GM06990 (cell line): ENCODE data around the gene FERMT2.

Experiments
- DNase-seq: peaks from one replicate; pipeline ENCODE4 v3.0.0-alpha.2; 2011; ENCODE audit not compliant: insufficient read length; ENCODE audit errors: extremely low read depth
- H3K27me3 ChIP-seq: replicated peaks from 2 replicates; pipeline ENCODE4 v1.6.0; 2011; ENCODE audit warnings: low read length; ENCODE audit not compliant: control insufficient read depth, insufficient read depth
- H3K36me3 ChIP-seq: 2 replicates; pipeline ENCODE4 v1.5.1; 2011; ENCODE audit warnings: low read length; ENCODE audit not compliant: control insufficient read depth, insufficient read depth
- H3K4me3 ChIP-seq: replicated peaks from 2 replicates; pipeline ENCODE4 v1.5.1; 2011; ENCODE audit warnings: low read depth, mild to moderate bottlenecking, control low read depth, low read length
- TF ChIP-seq, protein P1 (sequence below): IDR thresholded peaks from 2 replicates; pipeline ENCODE4 v1.5.1; 2011; ENCODE audit warnings: low read length, control low read depth, mild to moderate bottlenecking, inconsistent platforms; ENCODE audit not compliant: insufficient read depth, poor library complexity, severe bottlenecking

The FERMT2 gene

DNA sequence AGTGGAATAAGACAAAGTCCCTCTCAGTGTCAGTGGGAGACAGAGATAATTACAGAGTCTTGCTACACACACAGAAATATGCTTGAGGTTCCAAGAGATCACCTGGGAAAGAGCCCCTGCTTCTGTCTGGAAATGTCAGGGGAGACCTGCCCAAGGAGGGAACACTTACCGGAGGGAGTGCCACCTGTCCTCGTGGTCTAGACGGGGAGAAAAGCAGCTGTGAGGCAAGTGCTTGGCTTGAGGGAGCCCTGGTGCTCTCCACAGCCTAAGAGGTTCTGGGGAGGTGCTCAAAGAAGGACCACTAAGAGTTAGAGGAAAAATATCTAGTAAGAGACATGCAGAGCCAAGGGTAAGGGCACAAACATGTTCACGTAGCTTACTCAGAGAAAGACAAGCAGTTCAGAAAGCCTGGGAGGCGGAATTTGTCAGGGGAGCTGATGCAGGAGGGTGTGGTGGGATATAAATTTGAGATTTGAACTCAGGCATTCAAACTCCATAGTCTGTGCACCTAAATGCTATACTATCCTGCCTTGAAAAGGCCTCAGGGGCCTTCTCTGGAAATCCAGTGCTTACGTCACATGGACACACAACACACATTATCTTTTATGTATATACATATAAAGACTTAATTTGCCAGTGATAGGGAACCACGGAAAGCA is 121.2 kb downstream of the FERMT2 start:
- H3K27me3 ChIP-seq = no peaks in the 10 kb centered on the region
- TF ChIP-seq, protein P1, sequence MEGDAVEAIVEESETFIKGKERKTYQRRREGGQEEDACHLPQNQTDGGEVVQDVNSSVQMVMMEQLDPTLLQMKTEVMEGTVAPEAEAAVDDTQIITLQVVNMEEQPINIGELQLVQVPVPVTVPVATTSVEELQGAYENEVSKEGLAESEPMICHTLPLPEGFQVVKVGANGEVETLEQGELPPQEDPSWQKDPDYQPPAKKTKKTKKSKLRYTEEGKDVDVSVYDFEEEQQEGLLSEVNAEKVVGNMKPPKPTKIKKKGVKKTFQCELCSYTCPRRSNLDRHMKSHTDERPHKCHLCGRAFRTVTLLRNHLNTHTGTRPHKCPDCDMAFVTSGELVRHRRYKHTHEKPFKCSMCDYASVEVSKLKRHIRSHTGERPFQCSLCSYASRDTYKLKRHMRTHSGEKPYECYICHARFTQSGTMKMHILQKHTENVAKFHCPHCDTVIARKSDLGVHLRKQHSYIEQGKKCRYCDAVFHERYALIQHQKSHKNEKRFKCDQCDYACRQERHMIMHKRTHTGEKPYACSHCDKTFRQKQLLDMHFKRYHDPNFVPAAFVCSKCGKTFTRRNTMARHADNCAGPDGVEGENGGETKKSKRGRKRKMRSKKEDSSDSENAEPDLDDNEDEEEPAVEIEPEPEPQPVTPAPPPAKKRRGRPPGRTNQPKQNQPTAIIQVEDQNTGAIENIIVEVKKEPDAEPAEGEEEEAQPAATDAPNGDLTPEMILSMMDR = no peak
- DNase-seq = no peak

DNA sequence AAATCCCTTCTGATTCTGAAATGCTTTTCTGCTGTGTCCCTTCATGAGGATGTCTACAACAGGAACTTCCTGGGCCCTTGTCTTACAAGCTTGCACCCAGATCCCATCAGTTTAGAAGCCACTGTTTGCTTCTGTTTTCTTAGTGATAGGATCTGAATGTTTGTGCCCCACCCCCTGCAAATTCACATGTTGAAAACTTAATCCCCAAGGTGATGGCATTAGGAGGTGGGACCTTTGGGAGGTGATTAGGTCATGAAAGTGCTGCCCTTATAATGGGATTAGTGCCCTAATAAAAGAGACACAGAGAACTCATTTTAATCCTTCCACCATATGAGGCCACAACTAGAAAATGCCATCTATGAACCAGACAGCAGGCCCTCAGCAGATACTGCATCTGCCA is 123.4 kb downstream of the FERMT2 start:
- no peaks in the 10 kb centered on the region for H3K36me3 ChIP-seq
- no peak overlapping the region for H3K4me3 ChIP-seq
- TF ChIP-seq, protein P1 = no peak
- H3K27me3 ChIP-seq = no peaks in the 10 kb centered on the region
- DNase-seq = no peak

More for the DNA sequence above, 121.2 kb downstream of the FERMT2 start:
- Histone ChIP-seq H3K4me3 (no peak overlapping the region), H3K36me3 (no peaks in the 10 kb centered on the region)

DNA sequence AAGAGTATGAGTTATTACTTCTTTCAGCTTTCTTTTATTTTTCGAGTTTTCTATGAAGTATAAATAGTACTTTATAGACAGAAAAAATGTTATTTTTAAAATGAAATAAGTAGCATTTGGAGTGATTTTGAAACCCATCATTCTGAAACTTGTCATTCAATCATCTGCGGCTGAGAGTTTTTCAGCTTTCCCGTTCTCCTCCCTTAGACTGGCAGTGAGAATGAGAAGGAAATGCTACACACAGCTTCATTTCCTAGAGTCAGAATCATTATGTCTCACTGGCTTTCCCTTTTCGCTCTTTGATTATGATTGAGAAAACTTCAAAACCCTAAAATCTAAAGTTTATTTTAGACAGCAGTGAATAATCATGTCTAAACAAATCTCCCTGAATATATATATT is 125.8 kb downstream of the FERMT2 start:
- no peaks in the 10 kb centered on the region for H3K36me3 ChIP-seq
- H3K27me3 ChIP-seq = no peaks in the 10 kb centered on the region
- no peak for DNase-seq
- TF ChIP-seq, protein P1 = no peak
- H3K4me3 ChIP-seq = no peak overlapping the region

DNA sequence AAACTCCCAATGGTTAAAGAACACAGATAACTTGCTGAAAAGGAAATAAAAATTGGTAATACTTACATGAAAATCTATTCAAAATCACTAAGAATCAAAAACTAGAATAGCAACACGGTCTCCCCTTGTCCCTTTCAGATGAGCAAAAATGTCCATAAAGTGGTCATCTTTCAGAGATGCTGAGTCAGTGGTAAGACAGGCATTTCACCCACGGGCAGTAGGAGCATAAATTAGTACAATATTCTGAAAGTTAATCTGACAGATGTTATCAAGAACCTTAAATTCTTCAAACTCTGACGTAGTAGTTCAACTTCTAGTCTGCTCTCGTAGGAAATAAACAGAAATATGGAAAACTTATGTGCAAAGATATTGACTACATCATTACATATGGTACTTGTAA is 126.4 kb downstream of the FERMT2 start:
- no peak overlapping the region for H3K4me3 ChIP-seq
- TF ChIP-seq, protein P1 = no peak
- no peaks in the 10 kb centered on the region for H3K36me3 ChIP-seq
- DNase-seq = no peak
- H3K27me3 ChIP-seq = no peaks in the 10 kb centered on the region

DNA sequence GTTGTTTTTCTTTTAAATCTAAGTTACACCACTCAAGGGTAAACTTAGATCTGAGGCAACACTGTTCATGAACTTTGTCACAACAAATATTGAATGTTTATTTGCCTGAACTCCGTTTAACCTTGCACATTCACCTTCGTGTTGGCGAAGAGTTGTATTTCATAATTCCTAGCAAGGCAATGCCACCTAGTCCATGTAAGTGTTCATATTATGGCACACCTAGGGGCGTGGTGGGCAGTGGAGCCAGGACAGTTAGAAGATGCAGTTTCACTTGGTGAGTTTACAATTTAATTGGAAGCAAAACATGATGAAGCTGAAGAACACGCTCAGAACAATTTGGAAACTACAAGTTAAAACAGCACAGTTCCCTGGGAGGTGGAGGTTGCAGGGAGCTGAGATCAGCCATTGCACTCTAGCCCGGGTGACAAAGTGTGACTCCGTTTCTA is 129.0 kb downstream of the FERMT2 start:
- Histone ChIP-seq H3K36me3 (no peaks in the 10 kb centered on the region), H3K27me3 (no peaks in the 10 kb centered on the region), H3K4me3 (no peak overlapping the region)
- no peak for DNase-seq
- TF ChIP-seq, protein P1 = no peak

DNA sequence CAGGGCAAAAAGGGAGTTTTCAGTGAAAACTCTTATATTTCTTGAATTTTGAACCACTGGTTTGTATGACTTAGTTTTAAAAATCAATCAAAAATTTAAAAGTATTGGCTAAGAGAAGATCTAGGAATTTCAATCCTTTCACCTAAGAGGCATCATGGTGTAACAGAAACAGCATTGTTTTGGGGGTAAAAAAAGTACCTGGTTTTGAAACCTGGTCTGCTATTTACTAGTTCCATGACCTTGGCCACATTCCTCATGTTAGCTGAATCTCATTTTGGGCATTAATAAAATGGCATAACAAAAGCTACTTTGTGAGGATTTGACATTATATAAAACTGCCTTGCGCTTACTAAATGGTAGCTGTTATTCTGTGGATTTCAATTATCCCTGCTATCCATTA is 142.7 kb downstream of the FERMT2 start:
- Histone ChIP-seq H3K4me3 (no peak overlapping the region), H3K36me3 (no peaks in the 10 kb centered on the region), H3K27me3 (no peaks in the 10 kb centered on the region)
- DNase-seq = no peak
- TF ChIP-seq, protein P1 = no peak
